ENCODE measurements around the gene SDCBP2. TPM values are rescaled to one million over a fixed set of nuclear protein-coding genes. Genes with fewer than 3 reads are reported as not detected.
A peak's percentile ranks its signal among the peaks of the same experiment; 100 is the strongest.

Gene SDCBP2
- total RNA-seq, 2 experiments from 2014 or later = 1.2 to 1.3 TPM

- Histone ChIP-seq H3K9me3 (ENCODE audit: control insufficient read depth in 1 of 2, insufficient read depth in 1 of 2, low read length in 2 of 2) (peaks cover 0 to 6% of the 10 kb centered on the region in 2 experiments), H3K4me1 (ENCODE audit: insufficient read depth, low read length) (peaks cover 11% of the 10 kb centered on the region), H3K36me3 (ENCODE audit: insufficient read depth, low read length) (no peaks in the 10 kb centered on the region), H3K27ac (ENCODE audit: low read depth in 1 of 2, low read length in 2 of 2) (no peak overlapping the region), H3K27me3 (ENCODE audit: control insufficient read depth in 1 of 2, insufficient read depth in 2 of 2, low read length in 2 of 2) (no peaks in the 10 kb centered on the region), H3K4me3 (ENCODE audit: low read length) (no peak overlapping the region)
- Mint-ChIP-seq H3K4me1 (ENCODE audit: low read depth) (no peaks in the 10 kb centered on the region), H3K27me3 (no peaks in the 10 kb centered on the region), H3K4me3 (no peak overlapping the region), H3K27ac (no peak overlapping the region), H3K9me3 (no peaks in the 10 kb centered on the region), H3K36me3 (ENCODE audit: low read depth) (no peaks in the 10 kb centered on the region)
- ChIA-PET CTCF (interaction anchor here (1.6 kb wide), 1 partner anchor 8 kb away, joined by 3 read pairs; no protein-coding TSS in a partner anchor), POLR2A (no interaction called here)
- ATAC-seq (ENCODE audit: poor library complexity) = no peak
- no peak for DNase-seq
- intact Hi-C loops (cut with DNase I, micrococcal nuclease) = loop anchor here in 1 of 2 experiments (10.0 kb wide), 1 partner anchor 459 kb away; no protein-coding TSS in a partner anchor
- no peak for TF ChIP-seq CTCF (IDR thresholded peaks at IDR 0.05)
These were observed 13.1 kb downstream of the SDCBP2 start for GRCh38 chr20:1315804-1316203.

- intact Hi-C loops (cut with DNase I, micrococcal nuclease) = loop anchor here (1.0 to 10.0 kb wide), 6 partner anchors 79 to 461 kb away; partner anchors contain the start of genes FKBP1A (in 1 of the 2) and RAD21L1 (in 1 of the 2)
These were observed 15.5 kb downstream of the SDCBP2 start for GRCh38 chr20:1313236-1313964.

GRCh38 chr20:1312904-1313235, 16.1 kb downstream of the SDCBP2 start:
- no peaks in the 10 kb centered on the region for H3K4me1 Mint-ChIP-seq (ENCODE audit: low read depth)
- Histone ChIP-seq H3K36me3 (ENCODE audit: insufficient read depth, low read length) (no peaks in the 10 kb centered on the region), H3K9me3 (ENCODE audit: control insufficient read depth in 1 of 2, insufficient read depth in 1 of 2, low read length in 2 of 2) (peaks cover 0 to 6% of the 10 kb centered on the region in 2 experiments), H3K4me3 (ENCODE audit: low read length) (no peak overlapping the region), H3K4me1 (ENCODE audit: insufficient read depth, low read length) (peaks cover 11% of the 10 kb centered on the region), H3K27me3 (ENCODE audit: control insufficient read depth in 1 of 2, insufficient read depth in 2 of 2, low read length in 2 of 2) (no peaks in the 10 kb centered on the region), H3K27ac (ENCODE audit: low read depth in 1 of 2, low read length in 2 of 2) (no peak overlapping the region)
- ChIA-PET CTCF (interaction anchor here (1.1 to 1.2 kb wide), 2 partner anchors 12 to 124 kb away, joined by 7 read pairs; no protein-coding TSS in a partner anchor), POLR2A (interaction anchor here (1.2 kb wide), 1 partner anchor 126 kb away, joined by 3 read pairs; no protein-coding TSS in a partner anchor)
- no peak for ATAC-seq (ENCODE audit: poor library complexity)
- no peaks in the 10 kb centered on the region for H3K9me3 Mint-ChIP-seq
- H3K4me3 Mint-ChIP-seq = no peak overlapping the region
- TF ChIP-seq CTCF (IDR thresholded peaks at IDR 0.05) = no peak
- H3K36me3 Mint-ChIP-seq (ENCODE audit: low read depth) = peaks cover 3% of the 10 kb centered on the region
- no peaks in the 10 kb centered on the region for H3K27me3 Mint-ChIP-seq
- no peak for DNase-seq
- no peak overlapping the region for H3K27ac Mint-ChIP-seq
- intact Hi-C loops (cut with DNase I, micrococcal nuclease) = loop anchor here (1.0 to 10.0 kb wide), 6 partner anchors 79 to 462 kb away; partner anchors contain the start of genes FKBP1A (in 1 of the 2) and RAD21L1 (in 1 of the 2)

More at GRCh38 chr20:1313236-1313964, 15.5 kb downstream of the SDCBP2 start:
- ATAC-seq (ENCODE audit: poor library complexity) = peak; percentile 81
- Mint-ChIP-seq H3K9me3 (no peaks in the 10 kb centered on the region), H3K27ac (no peak overlapping the region), H3K4me1 (ENCODE audit: low read depth) (no peaks in the 10 kb centered on the region), H3K36me3 (ENCODE audit: low read depth) (no peaks in the 10 kb centered on the region), H3K27me3 (no peaks in the 10 kb centered on the region), H3K4me3 (no peak overlapping the region)
- Histone ChIP-seq H3K36me3 (ENCODE audit: insufficient read depth, low read length) (no peaks in the 10 kb centered on the region), H3K4me1 (ENCODE audit: insufficient read depth, low read length) (peaks cover 11% of the 10 kb centered on the region), H3K27ac (ENCODE audit: low read depth in 1 of 2, low read length in 2 of 2) (no peak overlapping the region), H3K4me3 (ENCODE audit: low read length) (peak overlapping the region; percentile 1), H3K27me3 (ENCODE audit: control insufficient read depth in 1 of 2, insufficient read depth in 2 of 2, low read length in 2 of 2) (no peaks in the 10 kb centered on the region), H3K9me3 (ENCODE audit: control insufficient read depth in 1 of 2, insufficient read depth in 1 of 2, low read length in 2 of 2) (peaks cover 0 to 6% of the 10 kb centered on the region in 2 experiments)
- ChIA-PET POLR2A (interaction anchor here (1.2 kb wide), 1 partner anchor 125 kb away, joined by 3 read pairs; no protein-coding TSS in a partner anchor), CTCF (interaction anchor here (1.1 to 1.2 kb wide), 2 partner anchors 12 to 123 kb away, joined by 7 read pairs; no protein-coding TSS in a partner anchor)
- peak; percentile 52 to 83 (median 59) for DNase-seq
- peak; percentile 98 for TF ChIP-seq CTCF (IDR thresholded peaks at IDR 0.05)
